D721Med (cell line): Measurements from ENCODE around the gene IL20RB.
"Not testable (repeated sequence)": the region's sequence is repeated elsewhere in the genome, so short reads cannot be mapped to it uniquely, and the experiment has no call there.

Source experiments
- DNase-seq: peaks from one replicate; pipeline ENCODE4 v3.0.0; 2011; ENCODE audit warnings: low spot score; ENCODE audit not compliant: insufficient read length
- FAIRE-seq: peaks from 2 replicates; lab custom pipeline; 2011; peaks lifted over from hg19 to GRCh38; lab: Jason Lieb, UNC
- TF ChIP-seq, protein P1 (sequence below): IDR thresholded peaks from 2 replicates; pipeline ENCODE4 v1.5.1; 2012; ENCODE audit warnings: mild to moderate bottlenecking, control low read depth; ENCODE audit not compliant: insufficient read depth; ENCODE audit errors: missing control alignments

The IL20RB gene

DNA sequence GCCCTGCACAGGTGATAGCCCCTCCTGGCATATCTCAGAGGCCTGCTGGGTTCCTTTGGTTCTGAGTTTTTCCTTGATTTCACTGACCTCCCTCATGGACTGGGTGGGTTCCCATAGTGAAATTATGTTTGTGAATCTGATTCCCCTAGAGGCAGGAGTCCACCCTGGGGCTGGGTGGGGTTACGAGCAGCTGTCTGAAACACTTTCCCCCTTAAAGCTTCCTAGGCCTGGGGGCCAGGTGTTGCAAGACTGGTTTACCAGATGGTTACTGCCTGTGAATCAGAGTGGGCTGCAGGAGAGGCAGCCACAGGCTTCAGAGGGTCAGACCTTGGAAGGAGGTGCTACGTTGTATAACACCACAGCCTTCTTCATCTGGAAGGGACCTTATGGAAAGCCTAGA is 34.3 kb downstream of the IL20RB start:
- TF ChIP-seq, protein P1, sequence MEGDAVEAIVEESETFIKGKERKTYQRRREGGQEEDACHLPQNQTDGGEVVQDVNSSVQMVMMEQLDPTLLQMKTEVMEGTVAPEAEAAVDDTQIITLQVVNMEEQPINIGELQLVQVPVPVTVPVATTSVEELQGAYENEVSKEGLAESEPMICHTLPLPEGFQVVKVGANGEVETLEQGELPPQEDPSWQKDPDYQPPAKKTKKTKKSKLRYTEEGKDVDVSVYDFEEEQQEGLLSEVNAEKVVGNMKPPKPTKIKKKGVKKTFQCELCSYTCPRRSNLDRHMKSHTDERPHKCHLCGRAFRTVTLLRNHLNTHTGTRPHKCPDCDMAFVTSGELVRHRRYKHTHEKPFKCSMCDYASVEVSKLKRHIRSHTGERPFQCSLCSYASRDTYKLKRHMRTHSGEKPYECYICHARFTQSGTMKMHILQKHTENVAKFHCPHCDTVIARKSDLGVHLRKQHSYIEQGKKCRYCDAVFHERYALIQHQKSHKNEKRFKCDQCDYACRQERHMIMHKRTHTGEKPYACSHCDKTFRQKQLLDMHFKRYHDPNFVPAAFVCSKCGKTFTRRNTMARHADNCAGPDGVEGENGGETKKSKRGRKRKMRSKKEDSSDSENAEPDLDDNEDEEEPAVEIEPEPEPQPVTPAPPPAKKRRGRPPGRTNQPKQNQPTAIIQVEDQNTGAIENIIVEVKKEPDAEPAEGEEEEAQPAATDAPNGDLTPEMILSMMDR, result no peak
- DNase-seq (no peak), FAIRE-seq (no peak)

DNA sequence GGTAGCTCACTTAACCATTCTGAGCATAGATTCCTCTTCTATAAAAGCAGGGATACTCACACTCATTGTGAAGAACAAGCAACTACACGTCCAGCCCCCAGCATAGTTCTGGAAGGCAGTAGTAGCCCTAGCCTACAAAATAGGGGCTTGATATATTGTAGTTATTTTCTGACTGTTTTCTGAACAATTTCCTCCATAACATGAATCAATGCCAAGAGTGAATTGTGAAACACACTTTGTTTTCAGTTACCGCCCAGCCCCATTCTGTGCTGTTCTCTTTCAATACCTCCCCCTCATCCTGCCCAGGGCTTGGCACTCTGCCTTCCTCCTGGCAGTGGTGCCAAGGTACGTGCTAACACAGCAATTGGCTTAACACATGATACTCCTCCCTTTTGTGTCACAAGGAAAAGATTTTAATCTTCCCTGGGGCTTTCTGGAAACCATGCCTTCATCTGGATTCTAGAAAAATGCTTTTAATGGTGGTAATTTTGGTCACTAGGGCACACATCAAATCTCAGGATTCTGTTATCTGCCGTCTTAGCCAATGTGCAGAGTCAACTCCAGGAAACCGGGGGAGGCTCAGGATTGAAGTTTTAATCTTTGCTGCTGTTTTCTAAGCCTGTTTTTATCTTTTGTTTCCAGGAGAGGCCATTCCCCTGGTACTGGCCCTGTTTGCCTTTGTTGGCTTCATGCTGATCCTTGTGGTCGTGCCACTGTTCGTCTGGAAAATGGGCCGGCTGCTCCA is 37.2 kb downstream of the IL20RB start:
- TF ChIP-seq, protein P1, result no peak
- DNase-seq, result no peak

DNA sequence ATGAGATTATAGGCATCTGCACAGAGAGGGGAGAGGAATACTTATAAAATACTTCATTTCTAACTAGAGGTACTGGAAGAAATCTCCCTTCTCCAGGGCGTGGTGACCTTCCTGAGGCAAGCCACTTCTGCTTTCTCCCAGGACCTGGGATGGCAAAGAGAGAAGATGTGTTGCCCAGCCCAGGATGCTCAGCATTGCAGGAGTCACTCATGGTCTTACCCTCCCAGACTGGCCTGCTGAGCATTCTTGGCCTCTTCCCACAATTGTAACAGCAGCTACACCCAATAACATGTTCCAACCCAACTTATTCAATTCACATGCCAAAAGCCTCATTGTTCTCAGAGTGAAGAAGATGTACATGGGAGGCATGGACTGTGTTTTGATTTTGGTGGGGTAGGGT is 37.9 kb downstream of the IL20RB start:
- DNase-seq, result no peak
- FAIRE-seq, result no peak
- TF ChIP-seq, protein P1, result no peak

More for the DNA sequence above, 37.2 kb downstream of the IL20RB start:
- FAIRE-seq, result no peak

DNA sequence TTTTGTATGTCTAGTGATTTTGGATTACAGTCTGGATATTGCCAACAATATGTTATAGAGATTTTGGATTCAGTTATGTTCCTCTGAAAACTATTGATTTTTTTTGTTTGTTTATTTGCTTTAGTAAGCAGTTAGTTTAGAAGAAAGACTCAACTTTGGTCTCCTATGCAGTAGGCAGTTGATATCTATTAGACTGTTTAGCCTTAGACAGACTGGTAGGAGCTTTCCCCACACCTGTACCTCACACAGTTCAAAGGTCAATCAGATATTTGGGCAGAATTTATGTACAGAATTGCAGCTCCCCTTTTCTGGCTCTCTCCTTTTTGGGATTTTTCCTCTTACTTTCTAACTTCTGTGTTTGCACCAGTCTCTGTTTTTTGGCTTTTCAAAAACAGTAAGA is 42.3 kb downstream of the IL20RB start:
- TF ChIP-seq, protein P1, result no peak
- FAIRE-seq, result no peak
- no peak for DNase-seq

DNA sequence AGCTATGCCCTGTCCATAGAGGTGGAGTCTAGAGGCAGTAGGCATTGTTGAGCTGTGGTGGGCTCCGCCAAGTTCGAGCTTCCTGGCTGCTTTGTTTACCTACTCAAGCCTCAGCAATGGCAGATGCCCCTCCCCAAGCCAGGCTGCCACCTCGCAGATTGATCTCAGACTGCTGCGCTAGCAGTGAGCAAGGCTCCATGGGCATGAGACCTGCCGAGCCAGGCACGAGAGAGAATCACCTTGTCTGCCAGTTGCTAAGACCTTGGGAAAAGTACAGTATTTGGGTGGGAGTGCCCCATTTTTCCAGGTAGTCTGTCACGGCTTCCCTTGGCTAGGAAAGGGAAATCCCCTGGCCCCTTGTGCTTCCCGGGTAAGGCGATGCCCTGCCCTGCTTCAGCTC is 49.6 kb downstream of the IL20RB start:
- FAIRE-seq, DNase-seq: not testable (repeated sequence)

DNA sequence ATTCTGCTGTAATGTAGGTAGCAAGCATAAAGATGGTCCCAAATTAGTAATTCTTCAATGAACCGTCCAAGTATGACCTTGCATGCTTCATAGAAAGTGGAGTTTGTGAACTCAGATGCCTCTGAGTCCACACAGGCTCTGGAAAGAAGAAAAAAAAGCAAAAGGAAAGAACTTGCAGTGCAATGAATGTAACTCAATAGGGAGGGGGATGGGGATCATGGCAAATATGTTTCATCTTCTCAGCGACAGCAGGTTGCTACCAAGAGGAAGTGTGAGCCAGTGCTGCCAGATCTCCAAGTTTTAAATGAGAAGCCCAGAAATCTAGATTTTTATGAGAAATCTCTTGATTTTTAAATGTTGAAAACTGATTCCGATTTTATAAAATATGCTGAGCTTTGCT is 50.3 kb downstream of the IL20RB start:
- FAIRE-seq, result no peak
- TF ChIP-seq, protein P1, result no peak
- DNase-seq, result no peak

DNA sequence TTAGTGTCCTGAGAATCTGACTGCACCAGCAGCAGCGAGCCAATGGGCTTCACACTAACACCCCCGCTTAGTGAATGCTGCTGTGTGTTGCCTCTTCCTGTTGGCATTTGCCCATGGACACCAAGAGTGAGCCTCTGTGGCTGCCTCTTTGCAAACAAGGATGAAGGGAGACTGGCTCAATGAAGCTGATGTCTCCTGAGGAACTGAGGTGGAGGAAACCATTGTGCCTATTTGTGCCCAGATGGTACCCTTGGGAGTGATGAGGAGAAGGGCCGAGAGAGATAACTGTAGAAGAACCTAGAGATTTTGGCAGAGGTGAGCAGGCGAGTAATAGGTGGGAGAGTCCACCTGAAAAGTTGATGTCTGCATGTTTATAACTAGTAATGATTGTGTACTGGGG is 51.2 kb downstream of the IL20RB start:
- FAIRE-seq (no peak), DNase-seq (no peak)
- TF ChIP-seq, protein P1, result no peak
